MM.1S (cell line): ENCODE results near the gene ZNF782.
A peak's percentile ranks its signal among the peaks of the same experiment; 100 is the strongest.

ENCODE experiments used
- DNase-seq: peaks from one replicate; pipeline ENCODE4 v3.0.0-alpha.2; 2015
- H2AFZ ChIP-seq: fragments of 300-600 bp; sonication (generic); 2 replicates; pipeline ENCODE4 v1.6.0; 2016; ENCODE audit warnings: antibody characterized with exemption, low read length
- H3F3A ChIP-seq: fragments of 300-600 bp; sonication (generic); 2 replicates; pipeline ENCODE4 v1.6.1; 2016; ENCODE audit warnings: mild to moderate bottlenecking, antibody characterized with exemption, low read length, moderate library complexity, mixed read lengths; ENCODE audit not compliant: insufficient read depth
- H3K27ac ChIP-seq: fragments of 300-600 bp; sonication (generic); 2 replicates; pipeline ENCODE4 v1.5.1; 2016; ENCODE audit warnings: mild to moderate bottlenecking, low read length
- H3K27me3 ChIP-seq: fragments of 300-600 bp; sonication (generic); replicated peaks from 2 replicates; pipeline ENCODE4 v1.6.0; 2016; ENCODE audit warnings: low read length; ENCODE audit not compliant: insufficient read depth
- H3K36me3 ChIP-seq: fragments of 300-600 bp; sonication (generic); replicated peaks from 2 replicates; pipeline ENCODE4 v1.6.1; 2016; ENCODE audit warnings: mild to moderate bottlenecking, low read length, mixed read lengths; ENCODE audit not compliant: insufficient read depth
- H3K4me1 ChIP-seq: fragments of 300-600 bp; sonication (generic); 2 replicates; pipeline ENCODE4 v1.6.1; 2016; ENCODE audit warnings: low read length, mixed read lengths
- H3K4me2 ChIP-seq: fragments of 300-600 bp; sonication (generic); 2 replicates; pipeline ENCODE4 v1.6.0; 2016; ENCODE audit warnings: low read depth, low read length
- H3K4me3 ChIP-seq: fragments of 300-600 bp; sonication (generic); 2 replicates; pipeline ENCODE4 v1.5.1; 2016; ENCODE audit warnings: low read length, mixed read lengths
- H3K79me2 ChIP-seq: fragments of 300-600 bp; sonication (generic); 2 replicates; pipeline ENCODE4 v1.6.1; 2016; ENCODE audit warnings: mixed run types, low read length, mixed read lengths
- H3K9ac ChIP-seq: fragments of 300-600 bp; sonication (generic); 2 replicates; pipeline ENCODE4 v1.6.1; 2016; ENCODE audit warnings: low read length, mixed read lengths
- H3K9me2 ChIP-seq: fragments of 300-600 bp; sonication (generic); replicated peaks from 2 replicates; pipeline ENCODE4 v1.6.1; 2016; ENCODE audit warnings: mild to moderate bottlenecking, low read length, mixed read lengths; ENCODE audit not compliant: insufficient read depth
- H3K9me3 ChIP-seq: fragments of 300-600 bp; sonication (generic); replicated peaks from 2 replicates; pipeline ENCODE4 v1.6.1; 2016; ENCODE audit warnings: mild to moderate bottlenecking, low read length, mixed read lengths; ENCODE audit not compliant: insufficient read depth
- H4K20me1 ChIP-seq: fragments of 300-600 bp; sonication (generic); 2 replicates; pipeline ENCODE4 v1.6.1; 2016; ENCODE audit warnings: mild to moderate bottlenecking, low read length, moderate library complexity, mixed read lengths; ENCODE audit not compliant: insufficient read depth
- CTCF ChIP-seq: fragments of 300-600 bp; sonication (generic); IDR thresholded peaks from 2 replicates; pipeline ENCODE4 v1.5.1; 2016; ENCODE audit warnings: antibody characterized with exemption, low read length, mixed read lengths
- EZH2 ChIP-seq: fragments of 300-600 bp; sonication (generic); optimal IDR thresholded peaks from 2 replicates; pipeline ENCODE3; 2017; ENCODE audit warnings: low read depth, mild to moderate bottlenecking, antibody characterized with exemption, low read length, mixed read lengths
- EZH2phosphoT487 ChIP-seq: fragments of 300-600 bp; sonication (generic); IDR thresholded peaks from 2 replicates; pipeline ENCODE4 v1.6.1; 2018; ENCODE audit warnings: antibody characterized with exemption, low read length

Gene ZNF782

GRCh38 chr9:96874201-96874785 is 20.0 kb upstream of the ZNF782 start:
- Histone ChIP-seq H3K4me2 (peak overlapping the region; percentile 76; the same call in 1 of the 2 replicates), H3K27ac (peak overlapping the region; percentile 92), H3K79me2 (no peaks in the 10 kb centered on the region), H3K27me3 (no peaks in the 10 kb centered on the region), H3K36me3 (no peaks in the 10 kb centered on the region), H4K20me1 (no peaks in the 10 kb centered on the region), H3K9me3 (no peaks in the 10 kb centered on the region), H3K9me2 (no peaks in the 10 kb centered on the region), H3K4me3 (no peak overlapping the region; the same call in 1 of the 2 replicates), H2AFZ (no peak overlapping the region), H3K9ac (0 out of 2 replicates have a peak overlapping the region, but pooled peaks have one; percentile 9), H3K4me1 (peaks cover 9% of the 10 kb centered on the region), H3F3A (peaks cover 19% of the 10 kb centered on the region)
- no peak for DNase-seq
- TF ChIP-seq EZH2 (no peak), EZH2phosphoT487 (no peak), CTCF (no peak)

GRCh38 chr9:96871176-96871575 is 16.9 kb upstream of the ZNF782 start:
- H3K79me2 ChIP-seq: no peaks in the 10 kb centered on the region
- no peak overlapping the region for H3K27ac ChIP-seq
- H3K36me3 ChIP-seq: no peaks in the 10 kb centered on the region
- no peaks in the 10 kb centered on the region for H4K20me1 ChIP-seq
- peaks cover 9% of the 10 kb centered on the region for H3K4me1 ChIP-seq
- no peak overlapping the region for H2AFZ ChIP-seq
- H3F3A ChIP-seq: peaks cover 18% of the 10 kb centered on the region
- no peaks in the 10 kb centered on the region for H3K9me3 ChIP-seq
- H3K9ac ChIP-seq: no peak overlapping the region
- H3K27me3 ChIP-seq: no peaks in the 10 kb centered on the region
- DNase-seq: no peak
- TF ChIP-seq CTCF: no peak
- TF ChIP-seq EZH2phosphoT487: no peak
- H3K9me2 ChIP-seq: no peaks in the 10 kb centered on the region
- H3K4me3 ChIP-seq: no peak overlapping the region
- H3K4me2 ChIP-seq: no peak overlapping the region

GRCh38 chr9:96868709-96869108 is 14.4 kb upstream of the ZNF782 start:
- H3K4me3 ChIP-seq: no peak overlapping the region
- no peaks in the 10 kb centered on the region for H3F3A ChIP-seq
- no peak overlapping the region for H3K27ac ChIP-seq
- H3K36me3 ChIP-seq: no peaks in the 10 kb centered on the region
- H3K79me2 ChIP-seq: no peaks in the 10 kb centered on the region
- H3K9me2 ChIP-seq: no peaks in the 10 kb centered on the region
- TF ChIP-seq CTCF (no peak), EZH2phosphoT487 (no peak), EZH2 (no peak)
- no peak overlapping the region for H3K9ac ChIP-seq
- H3K9me3 ChIP-seq: no peaks in the 10 kb centered on the region
- no peaks in the 10 kb centered on the region for H3K4me1 ChIP-seq
- H2AFZ ChIP-seq: no peak overlapping the region
- no peak overlapping the region for H3K4me2 ChIP-seq
- no peaks in the 10 kb centered on the region for H3K27me3 ChIP-seq
- no peaks in the 10 kb centered on the region for H4K20me1 ChIP-seq
- no peak for DNase-seq
